Measurements from ENCODE around the gene RERE. TPM values are rescaled to one million over a fixed set of nuclear protein-coding genes. Genes with fewer than 3 reads are reported as not detected.

Gene RERE
- total and polyA plus RNA-seq, 2 experiments from 2014 or later = 148 to 170 TPM

DNA sequence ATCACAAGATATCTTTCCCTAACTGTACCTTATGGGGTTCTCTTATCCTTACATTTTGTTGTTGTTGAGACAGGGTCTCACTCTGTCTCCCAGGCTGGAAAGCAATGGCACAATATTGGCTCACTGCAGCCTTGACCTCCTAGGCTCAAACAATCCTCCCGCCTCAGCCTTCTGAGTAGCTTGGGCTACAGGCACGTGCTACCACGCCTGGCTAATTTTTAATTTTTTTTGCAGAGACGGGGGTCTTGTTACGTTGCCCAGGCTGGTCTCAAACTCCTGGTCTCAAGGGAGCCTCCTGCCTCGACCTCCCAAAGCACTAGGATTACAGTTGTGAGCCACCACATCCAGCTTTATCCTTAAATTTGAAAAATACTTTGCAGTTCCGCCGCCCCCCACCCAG, 10.4 kb downstream of the RERE start:
- TF ChIP-seq STAT1 (IDR thresholded peaks at IDR 0.05; ENCODE audit: unreplicated experiment) = no peak
- no peak for TF ChIP-seq EZH2 (IDR thresholded peaks at IDR 0.05; ENCODE audit: low read depth, unreplicated experiment)
- TF ChIP-seq ZNF114 (CRISPR knock-in tag; IDR thresholded peaks at IDR 0.05) = no peak
- TF ChIP-seq ZNF462 (CRISPR knock-in tag; IDR thresholded peaks at IDR 0.05) = no peak
- TF ChIP-seq ZNF331 (CRISPR knock-in tag; IDR thresholded peaks at IDR 0.05; ENCODE audit: low read depth) = no peak
- no peak for TF ChIP-seq NANOG (IDR thresholded peaks at IDR 0.05; ENCODE audit: borderline replicate concordance)
- TF ChIP-seq, protein P1, sequence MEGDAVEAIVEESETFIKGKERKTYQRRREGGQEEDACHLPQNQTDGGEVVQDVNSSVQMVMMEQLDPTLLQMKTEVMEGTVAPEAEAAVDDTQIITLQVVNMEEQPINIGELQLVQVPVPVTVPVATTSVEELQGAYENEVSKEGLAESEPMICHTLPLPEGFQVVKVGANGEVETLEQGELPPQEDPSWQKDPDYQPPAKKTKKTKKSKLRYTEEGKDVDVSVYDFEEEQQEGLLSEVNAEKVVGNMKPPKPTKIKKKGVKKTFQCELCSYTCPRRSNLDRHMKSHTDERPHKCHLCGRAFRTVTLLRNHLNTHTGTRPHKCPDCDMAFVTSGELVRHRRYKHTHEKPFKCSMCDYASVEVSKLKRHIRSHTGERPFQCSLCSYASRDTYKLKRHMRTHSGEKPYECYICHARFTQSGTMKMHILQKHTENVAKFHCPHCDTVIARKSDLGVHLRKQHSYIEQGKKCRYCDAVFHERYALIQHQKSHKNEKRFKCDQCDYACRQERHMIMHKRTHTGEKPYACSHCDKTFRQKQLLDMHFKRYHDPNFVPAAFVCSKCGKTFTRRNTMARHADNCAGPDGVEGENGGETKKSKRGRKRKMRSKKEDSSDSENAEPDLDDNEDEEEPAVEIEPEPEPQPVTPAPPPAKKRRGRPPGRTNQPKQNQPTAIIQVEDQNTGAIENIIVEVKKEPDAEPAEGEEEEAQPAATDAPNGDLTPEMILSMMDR (conservative IDR thresholded peaks at IDR 0.05; ENCODE audit: low read depth in 2 of 2) = no peak
- TF ChIP-seq EZH2phosphoT487 (IDR thresholded peaks at IDR 0.05; ENCODE audit: unreplicated experiment) = no peak
- H3K36me3 Mint-ChIP-seq (ENCODE audit: low read depth) = no peaks in the 10 kb centered on the region
- Histone ChIP-seq H4K20me1 (replicated peaks; ENCODE audit: insufficient read depth) (peaks cover 22% of the 10 kb centered on the region), H3K4me2 (no peak overlapping the region), H3K4me1 (ENCODE audit: insufficient read depth) (no peaks in the 10 kb centered on the region), H3K27ac (ENCODE audit: low read depth) (no peak overlapping the region), H2AFZ (no peak overlapping the region), H3K9me2 (ENCODE audit: insufficient read depth) (no peaks in the 10 kb centered on the region), H3F3A (replicated peaks; ENCODE audit: low read depth) (no peaks in the 10 kb centered on the region), H3K79me2 (replicated peaks; ENCODE audit: insufficient read depth) (peaks cover 100% of the 10 kb centered on the region), H3K27me3 (ENCODE audit: insufficient read depth) (no peaks in the 10 kb centered on the region), H3K4me3 (no peak overlapping the region), H3K36me3 (ENCODE audit: insufficient read depth) (no peaks in the 10 kb centered on the region)
- H3K27me3 Mint-ChIP-seq (ENCODE audit: insufficient read depth, low read depth, poor library complexity) = peaks cover 7% of the 10 kb centered on the region
- peaks cover 12% of the 10 kb centered on the region; the same call in 2 of the 3 replicates for H3K4me1 Mint-ChIP-seq
- H3K4me3 Mint-ChIP-seq = no peak overlapping the region
- H3K9me3 Mint-ChIP-seq = no peaks in the 10 kb centered on the region
- H3K27ac Mint-ChIP-seq = no peak overlapping the region
- DNase-seq (ENCODE audit: low spot score) = no peak
- no peak for ATAC-seq
